GM12878 (cell line): ENCODE measurements around the gene PRDM4. TPM values are rescaled to one million over a fixed set of nuclear protein-coding genes. Genes with fewer than 3 reads are reported as not detected.

Experiments used
- ATAC-seq: fragments of 200-7000 bp; cut with Tn5 transposase; 3 replicates; pipeline ENCODE4 v1.9.1; 2020; ENCODE audit warnings: mild to moderate bottlenecking, moderate library complexity
- BruUV-seq: library from RNA; stranded (reverse); fragments of 400-500 nt; replicated peaks from 2 replicates; lab custom pipeline; 2021; lab: Mats Ljungman, UMichigan
- CTCF ChIA-PET: fragments of 300-600 bp; sonication (Branson Sonifier 250); formaldehyde crosslinking; extraction: SDS; loops from one replicate; lab custom pipeline; 2021; ENCODE audit warnings: inconsistent platforms; lab: Yijun Ruan, JAX
- POLR2A ChIA-PET: fragments of 350-600 bp; formaldehyde crosslinking; extraction: SDS; loops from one replicate; lab custom pipeline; 2021; ENCODE audit warnings: inconsistent platforms; lab: Charles Lee
- RAD21 ChIA-PET: fragments of 300-600 bp; sonication (Branson Sonifier 250); formaldehyde crosslinking; loops from one replicate; lab custom pipeline; 2023; ENCODE audit warnings: antibody characterized with exemption; ENCODE audit not compliant: unreplicated experiment; lab: Charles Lee
- SMC1A ChIA-PET: fragments of 300-600 bp; sonication (Branson Sonifier 250); formaldehyde crosslinking; loops from one replicate; lab custom pipeline; 2023; ENCODE audit not compliant: unreplicated experiment, uncharacterized antibody; lab: Charles Lee
- DNase-seq: peaks from one replicate; pipeline ENCODE4 v3.0.0-alpha.2; 2011; ENCODE audit warnings: low read depth, low spot score
- FAIRE-seq: peaks from 3 replicates; lab custom pipeline; 2011; peaks lifted over from hg19 to GRCh38; lab: Jason Lieb, UNC
- H2AFZ ChIP-seq: 2 replicates; pipeline ENCODE4 v1.6.0; 2011; ENCODE audit warnings: low read depth, low read length, control low read depth; ENCODE audit not compliant: control insufficient read depth
- H3K27ac ChIP-seq: 2 replicates; pipeline ENCODE4 v1.5.1; 2011; ENCODE audit warnings: control low read depth; ENCODE audit not compliant: control insufficient read depth, insufficient read depth
- H3K27me3 ChIP-seq, 2 experiments: replicated peaks in 1 of 2; 2 replicates each; pipeline versions ENCODE4 v1.6.0 to v1.6.1; 2011; ENCODE audit warnings: low read length in 1 of 2; ENCODE audit not compliant: control insufficient read depth in 2 of 2, insufficient read depth in 2 of 2
- H3K36me3 ChIP-seq, 2 experiments: 2 replicates each; pipeline ENCODE4 v1.5.1; 2011; ENCODE audit warnings: low read length in 1 of 2; ENCODE audit not compliant: control insufficient read depth in 2 of 2, insufficient read depth in 2 of 2
- H3K4me1 ChIP-seq: 2 replicates; pipeline ENCODE4 v1.6.1; 2011; ENCODE audit warnings: mild to moderate bottlenecking, low read length, moderate library complexity, mixed read lengths; ENCODE audit not compliant: control insufficient read depth, insufficient read depth
- H3K4me2 ChIP-seq: 2 replicates; pipeline ENCODE4 v1.6.0; 2011; ENCODE audit warnings: control low read depth; ENCODE audit not compliant: control insufficient read depth, insufficient read depth
- H3K4me3 ChIP-seq: fragments of 200-600 bp; sonication (generic); 2 replicates; pipeline ENCODE4 v1.5.1; 2016
- H3K79me2 ChIP-seq: 2 replicates; pipeline ENCODE4 v1.6.0; 2011; ENCODE audit warnings: low read length; ENCODE audit not compliant: control insufficient read depth, insufficient read depth
- H3K9ac ChIP-seq: 2 replicates; pipeline ENCODE4 v1.8.0; 2011; ENCODE audit warnings: low read length, control low read depth, mixed read lengths; ENCODE audit not compliant: control insufficient read depth, insufficient read depth
- H3K9me3 ChIP-seq: replicated peaks from 3 replicates; pipeline ENCODE4 v1.5.1; 2011; ENCODE audit warnings: mild to moderate bottlenecking, low read length; ENCODE audit not compliant: control insufficient read depth, insufficient read depth
- H4K20me1 ChIP-seq: 2 replicates; pipeline ENCODE4 v1.6.0; 2011; ENCODE audit not compliant: control insufficient read depth, insufficient read depth
- CEBPZ ChIP-seq: fragments of 150-350 bp; IDR thresholded peaks from 2 replicates; pipeline ENCODE4 v1.6.1; 2016; ENCODE audit warnings: low read depth, low read length
- CHD2 ChIP-seq: IDR thresholded peaks from 2 replicates; pipeline ENCODE4 v1.6.1; 2011; ENCODE audit warnings: low read depth, low read length, improper control_type of control experiment, borderline replicate concordance
- FOXM1 ChIP-seq: IDR thresholded peaks from 2 replicates; pipeline ENCODE4 v1.6.1; 2012; ENCODE audit warnings: low read depth, mild to moderate bottlenecking, inconsistent platforms, low read length, moderate library complexity
- PAX5 ChIP-seq: IDR thresholded peaks from 2 replicates; pipeline ENCODE4 v1.6.1; 2011; ENCODE audit warnings: low read depth, low read length, borderline replicate concordance
- PAX8 ChIP-seq: fragments of 450-650 bp; IDR thresholded peaks from 2 replicates; pipeline ENCODE4 v1.6.1; 2017; ENCODE audit warnings: mild to moderate bottlenecking, moderate library complexity
- PRDM15 ChIP-seq: fragments of 450-650 bp; formaldehyde crosslinking; IDR thresholded peaks from 2 replicates; pipeline ENCODE4 v1.4.0; 2020; ENCODE audit warnings: mild to moderate bottlenecking, moderate library complexity
- RFX5 ChIP-seq: IDR thresholded peaks from 2 replicates; pipeline ENCODE4 v1.6.1; 2011; ENCODE audit warnings: low read depth, low read length, improper control_type of control experiment
- SP1 ChIP-seq: IDR thresholded peaks from one replicate; pipeline ENCODE4 v1.6.1; 2011; ENCODE audit warnings: low read depth, low read length
- ZBTB4 ChIP-seq: fragments of 450-650 bp; formaldehyde crosslinking; IDR thresholded peaks from 2 replicates; pipeline ENCODE4 v1.4.0; 2022; ENCODE audit warnings: mild to moderate bottlenecking, moderate library complexity
- ZNF384 ChIP-seq: IDR thresholded peaks from 2 replicates; pipeline ENCODE4 v1.6.1; 2012; ENCODE audit warnings: low read depth, mild to moderate bottlenecking, low read length, improper control_type of control experiment, borderline replicate concordance
- WGBS: methylation state at CpG from one replicate; pipeline ENCODE4 v1.1.6; 2016; ENCODE audit warnings: low lambda C conversion rate; ENCODE audit not compliant: insufficient replicate concordance, insufficient coverage; ENCODE audit errors: missing lambda C conversion rate; 5-methylcytosine and 5-hydroxymethylcytosine counted together
- in situ Hi-C: fragments of 300-500 bp; cut with MboI; formaldehyde crosslinking; loops from 9 replicates; pipeline ENCODE4 v1.14.3; 2018; ENCODE audit warnings: mixed read lengths
- intact Hi-C: fragments of 100-400 bp; cut with micrococcal nuclease; formaldehyde crosslinking; loops from one replicate; pipeline ENCODE4 v1.14.2; 2022; ENCODE audit not compliant: unreplicated experiment
- polyA plus RNA-seq, 11 experiments: library from polyadenylated mRNA; depleted of rRNA in 4 of 11; unstranded in 6 of 11; stranded (reverse) in 5 of 11; fragments of >200 nt; fragmentation: Nextera tagmentation in 4 of 11; fragmentation: Illumina TruSeq in 1 of 11; extraction: Ambion mirVana in 4 of 11; extraction: Trizol in 1 of 11; gene quantifications; 1 replicate in 1 of 11; 2 replicates in 10 of 11; pipeline versions ENCODE4 v1.2.1 to v1.2.3, GENCODE V29; 2011 to 2016; ENCODE audit warnings: inconsistent platforms in 2 of 11, missing spikeins in 2 of 11, low read depth in 1 of 11
- total RNA-seq, 4 experiments: library from RNA; depleted of rRNA in 3 of 4; stranded (reverse); fragments of >200 nt in 3 of 4; fragmentation: Illumina TruSeq in 1 of 4; extraction: Trizol in 1 of 4; gene quantifications; 2 replicates each; pipeline versions ENCODE4 v1.2.1 to v1.2.3, GENCODE V29; 2013 to 2021
- TF ChIP-seq, protein P1 (sequence below): IDR thresholded peaks from 2 replicates; pipeline ENCODE4 v1.6.1; 2011; ENCODE audit warnings: low read depth, mild to moderate bottlenecking, low read length, moderate library complexity, borderline replicate concordance; ENCODE audit errors: extremely low read depth
- TF ChIP-seq, protein P2 (sequence below): IDR thresholded peaks from 2 replicates; pipeline ENCODE4 v1.6.1; 2012; ENCODE audit warnings: low read length, inconsistent platforms

Gene PRDM4
- total and polyA plus RNA-seq, 10 of the 15 experiments (the other 5 are each of a cell fraction or from before 2014, with no cell fraction given): 5.1 to 22.2 (median 15.0) TPM

GRCh38 chr12:107764626-107765025 lies 3.7 kb upstream of the PRDM4 start:
- ChIA-PET SMC1A (interaction anchor here (1.2 to 1.4 kb wide), 2 partner anchors 12 to 88 kb away, joined by 3 read pairs; no protein-coding TSS in a partner anchor), RAD21 (no interaction called here), CTCF (no interaction called here), POLR2A (no interaction called here)
- BruUV-seq: no TSS peak
- Histone ChIP-seq H3K79me2 (peaks cover 11% of the 10 kb centered on the region), H3K36me3 (no peaks in the 10 kb centered on the region), H3K4me3 (no peak overlapping the region), H3K27ac (no peak overlapping the region), H3K27me3 (peaks cover 0 to 2% of the 10 kb centered on the region in 2 experiments; a peak in 2 of 4 replicates), H3K9ac (no peak overlapping the region), H3K4me2 (no peak overlapping the region), H3K4me1 (peaks cover 3% of the 10 kb centered on the region; the same call in 1 of the 2 replicates), H3K9me3 (no peaks in the 10 kb centered on the region), H2AFZ (no peak overlapping the region), H4K20me1 (no peaks in the 10 kb centered on the region)
- WGBS: 48% methylated on average over 4 of the region's 4 CpGs
- in situ Hi-C loops (no loop called here), intact Hi-C loops (loop anchor here (5.0 kb wide), 1 partner anchor 138 kb away; no protein-coding TSS in a partner anchor)
- FAIRE-seq (no peak), ATAC-seq (no peak), DNase-seq (no peak)
- no peak for TF ChIP-seq FOXM1
- TF ChIP-seq, protein P1, sequence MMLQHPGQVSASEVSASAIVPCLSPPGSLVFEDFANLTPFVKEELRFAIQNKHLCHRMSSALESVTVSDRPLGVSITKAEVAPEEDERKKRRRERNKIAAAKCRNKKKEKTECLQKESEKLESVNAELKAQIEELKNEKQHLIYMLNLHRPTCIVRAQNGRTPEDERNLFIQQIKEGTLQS: no peak
- TF ChIP-seq PAX8: no peak
- no peak for TF ChIP-seq RFX5
- no peak for TF ChIP-seq SP1
- no peak for TF ChIP-seq CHD2
- TF ChIP-seq, protein P2, sequence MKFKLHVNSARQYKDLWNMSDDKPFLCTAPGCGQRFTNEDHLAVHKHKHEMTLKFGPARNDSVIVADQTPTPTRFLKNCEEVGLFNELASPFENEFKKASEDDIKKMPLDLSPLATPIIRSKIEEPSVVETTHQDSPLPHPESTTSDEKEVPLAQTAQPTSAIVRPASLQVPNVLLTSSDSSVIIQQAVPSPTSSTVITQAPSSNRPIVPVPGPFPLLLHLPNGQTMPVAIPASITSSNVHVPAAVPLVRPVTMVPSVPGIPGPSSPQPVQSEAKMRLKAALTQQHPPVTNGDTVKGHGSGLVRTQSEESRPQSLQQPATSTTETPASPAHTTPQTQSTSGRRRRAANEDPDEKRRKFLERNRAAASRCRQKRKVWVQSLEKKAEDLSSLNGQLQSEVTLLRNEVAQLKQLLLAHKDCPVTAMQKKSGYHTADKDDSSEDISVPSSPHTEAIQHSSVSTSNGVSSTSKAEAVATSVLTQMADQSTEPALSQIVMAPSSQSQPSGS: no peak
- TF ChIP-seq ZNF384: no peak
- TF ChIP-seq PRDM15 (CRISPR knock-in tag): no peak
- TF ChIP-seq ZBTB4 (CRISPR knock-in tag): no peak
- TF ChIP-seq PAX5: no peak
- no peak for TF ChIP-seq CEBPZ
